Measurements from ENCODE around the gene CLDN4. TPM values are rescaled to one million over a fixed set of nuclear protein-coding genes. Genes with fewer than 3 reads are reported as not detected.

Gene CLDN4
- total RNA-seq, 1 experiment from 2014 or later = 0.28 TPM

DNA sequence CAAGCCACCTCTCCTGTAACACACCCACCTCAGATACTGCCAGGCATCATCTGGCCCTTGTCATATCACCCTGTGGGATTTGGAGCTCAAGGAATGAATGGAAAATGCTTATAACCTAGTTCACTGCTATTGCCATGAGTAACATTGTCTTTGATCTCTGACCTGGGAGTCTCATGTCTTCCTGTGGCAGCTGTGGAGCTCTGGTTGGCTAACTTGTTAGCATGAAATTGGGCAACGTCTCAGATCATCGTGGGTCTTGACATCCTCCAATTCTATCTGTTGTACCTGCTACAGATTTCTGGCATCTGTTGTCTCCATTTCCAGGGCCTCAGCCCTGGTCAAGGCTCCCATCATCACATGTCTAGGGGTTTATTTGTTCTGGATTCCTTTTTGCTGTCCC is 28.0 kb downstream of the CLDN4 start:
- ChIA-PET CTCF (interaction anchor here (1.0 to 1.1 kb wide), 2 partner anchors 168 to 252 kb away, joined by 3 to 4 read pairs; no protein-coding TSS in a partner anchor), POLR2A (interaction anchor here (1.0 kb wide), 1 partner anchor 124 kb away, joined by 3 read pairs; no protein-coding TSS in a partner anchor)
- no peak overlapping the region for H3K4me3 Mint-ChIP-seq (ENCODE audit: unreplicated experiment)
- no TSS peak for BruUV-seq (replicated peaks)
- no peak for DNase-seq (ENCODE audit: unreplicated experiment)
- H3K9me3 Mint-ChIP-seq (ENCODE audit: unreplicated experiment) = no peaks in the 10 kb centered on the region
- no peaks in the 10 kb centered on the region for H3K4me1 Mint-ChIP-seq (ENCODE audit: insufficient read depth, unreplicated experiment)
- intact Hi-C loops (cut with micrococcal nuclease) = loop anchor here (5.0 kb wide), 1 partner anchor 252 kb away; no protein-coding TSS in a partner anchor
- H3K27me3 Mint-ChIP-seq (ENCODE audit: insufficient read depth, unreplicated experiment) = peaks cover 12% of the 10 kb centered on the region
- no peak overlapping the region for H3K27ac Mint-ChIP-seq (ENCODE audit: low read depth, unreplicated experiment)
- TF ChIP-seq, protein P1, sequence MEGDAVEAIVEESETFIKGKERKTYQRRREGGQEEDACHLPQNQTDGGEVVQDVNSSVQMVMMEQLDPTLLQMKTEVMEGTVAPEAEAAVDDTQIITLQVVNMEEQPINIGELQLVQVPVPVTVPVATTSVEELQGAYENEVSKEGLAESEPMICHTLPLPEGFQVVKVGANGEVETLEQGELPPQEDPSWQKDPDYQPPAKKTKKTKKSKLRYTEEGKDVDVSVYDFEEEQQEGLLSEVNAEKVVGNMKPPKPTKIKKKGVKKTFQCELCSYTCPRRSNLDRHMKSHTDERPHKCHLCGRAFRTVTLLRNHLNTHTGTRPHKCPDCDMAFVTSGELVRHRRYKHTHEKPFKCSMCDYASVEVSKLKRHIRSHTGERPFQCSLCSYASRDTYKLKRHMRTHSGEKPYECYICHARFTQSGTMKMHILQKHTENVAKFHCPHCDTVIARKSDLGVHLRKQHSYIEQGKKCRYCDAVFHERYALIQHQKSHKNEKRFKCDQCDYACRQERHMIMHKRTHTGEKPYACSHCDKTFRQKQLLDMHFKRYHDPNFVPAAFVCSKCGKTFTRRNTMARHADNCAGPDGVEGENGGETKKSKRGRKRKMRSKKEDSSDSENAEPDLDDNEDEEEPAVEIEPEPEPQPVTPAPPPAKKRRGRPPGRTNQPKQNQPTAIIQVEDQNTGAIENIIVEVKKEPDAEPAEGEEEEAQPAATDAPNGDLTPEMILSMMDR (IDR thresholded peaks at IDR 0.05; ENCODE audit: unreplicated experiment) = no peak
- H3K36me3 Mint-ChIP-seq (ENCODE audit: insufficient read depth, unreplicated experiment) = no peaks in the 10 kb centered on the region

DNA sequence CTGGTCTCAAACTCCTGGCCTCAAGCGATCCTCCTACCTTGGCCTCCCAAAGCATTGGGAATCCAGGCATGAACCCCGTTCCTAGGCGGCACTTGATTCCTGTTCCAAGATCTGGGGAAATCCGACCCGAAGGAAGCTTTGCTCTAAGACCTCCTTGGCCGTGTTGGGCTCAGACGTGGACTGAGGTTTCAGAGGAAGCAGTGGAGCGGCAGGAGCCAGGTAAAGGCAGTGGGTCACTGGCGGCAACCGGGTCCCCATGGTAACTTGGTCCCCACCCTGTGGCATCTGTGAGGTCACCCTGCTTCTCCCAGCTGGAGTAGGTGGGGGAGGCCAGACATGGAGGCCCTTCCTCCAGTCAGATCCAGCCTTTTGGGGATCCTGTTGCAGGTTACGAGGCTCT is 30.1 kb downstream of the CLDN4 start, which contains the start of gene TMEM270:
Gene TMEM270 (plus strand): TSS at position 301 of the 400 bp plus-strand sequence. CDS start 36 bp downstream, at position 337.
- POLR2A ChIA-PET = no interaction called here
- no peak for DNase-seq (ENCODE audit: unreplicated experiment)
- no peaks in the 10 kb centered on the region for H3K4me1 Mint-ChIP-seq (ENCODE audit: insufficient read depth, unreplicated experiment)
- CTCF ChIA-PET = interaction anchor here (0.6 kb wide), 1 partner anchor 186 kb away, joined by 3 read pairs; no protein-coding TSS in a partner anchor
- no peak within 1 kb of the TSS for H3K27ac Mint-ChIP-seq (ENCODE audit: low read depth, unreplicated experiment)
- no peaks in the 10 kb centered on the region for H3K36me3 Mint-ChIP-seq (ENCODE audit: insufficient read depth, unreplicated experiment)
- no TSS peak for BruUV-seq (replicated peaks)
- H3K27me3 Mint-ChIP-seq (ENCODE audit: insufficient read depth, unreplicated experiment) = peaks cover 12% of the 10 kb centered on the region
- no peak within 1 kb of the TSS for H3K4me3 Mint-ChIP-seq (ENCODE audit: unreplicated experiment)
- H3K9me3 Mint-ChIP-seq (ENCODE audit: unreplicated experiment) = no peaks in the 10 kb centered on the region
- intact Hi-C loops (cut with micrococcal nuclease) = no loop called here
- TF ChIP-seq, protein P1 (IDR thresholded peaks at IDR 0.05; ENCODE audit: unreplicated experiment) = no peak

DNA sequence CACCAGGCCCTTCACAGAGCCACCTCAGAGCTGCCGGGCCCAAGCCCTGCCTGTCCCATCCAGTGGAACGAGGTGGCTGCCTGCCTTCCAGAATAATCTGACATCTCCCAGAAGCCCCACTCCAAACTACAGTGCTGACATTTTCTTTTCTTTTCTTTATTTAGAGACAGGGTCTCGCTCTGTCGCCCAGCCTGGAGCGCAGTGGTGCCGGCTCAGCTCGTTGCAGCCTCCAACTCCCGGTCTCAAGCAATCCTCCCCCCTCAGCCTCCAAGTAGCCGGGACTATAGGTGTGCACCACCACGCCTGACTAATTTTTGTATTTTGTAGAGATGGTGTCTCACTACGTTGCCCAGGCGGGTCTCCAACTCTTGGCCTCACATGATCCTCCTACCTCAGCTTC is 30.5 kb downstream of the CLDN4 start:
- ChIA-PET POLR2A (no interaction called here), CTCF (interaction anchor here (0.6 kb wide), 2 partner anchors 108 to 185 kb away, joined by 3 read pairs; no protein-coding TSS in a partner anchor)
- intact Hi-C loops (cut with micrococcal nuclease) = no loop called here
- TF ChIP-seq, protein P1 (IDR thresholded peaks at IDR 0.05; ENCODE audit: unreplicated experiment) = no peak
- H3K4me3 Mint-ChIP-seq (ENCODE audit: unreplicated experiment) = no peak overlapping the region
- no peak for DNase-seq (ENCODE audit: unreplicated experiment)
- no peaks in the 10 kb centered on the region for H3K4me1 Mint-ChIP-seq (ENCODE audit: insufficient read depth, unreplicated experiment)
- no peak overlapping the region for H3K27ac Mint-ChIP-seq (ENCODE audit: low read depth, unreplicated experiment)
- no peaks in the 10 kb centered on the region for H3K36me3 Mint-ChIP-seq (ENCODE audit: insufficient read depth, unreplicated experiment)
- no TSS peak for BruUV-seq (replicated peaks)
- H3K27me3 Mint-ChIP-seq (ENCODE audit: insufficient read depth, unreplicated experiment) = peaks cover 12% of the 10 kb centered on the region
- H3K9me3 Mint-ChIP-seq (ENCODE audit: unreplicated experiment) = no peaks in the 10 kb centered on the region

DNA sequence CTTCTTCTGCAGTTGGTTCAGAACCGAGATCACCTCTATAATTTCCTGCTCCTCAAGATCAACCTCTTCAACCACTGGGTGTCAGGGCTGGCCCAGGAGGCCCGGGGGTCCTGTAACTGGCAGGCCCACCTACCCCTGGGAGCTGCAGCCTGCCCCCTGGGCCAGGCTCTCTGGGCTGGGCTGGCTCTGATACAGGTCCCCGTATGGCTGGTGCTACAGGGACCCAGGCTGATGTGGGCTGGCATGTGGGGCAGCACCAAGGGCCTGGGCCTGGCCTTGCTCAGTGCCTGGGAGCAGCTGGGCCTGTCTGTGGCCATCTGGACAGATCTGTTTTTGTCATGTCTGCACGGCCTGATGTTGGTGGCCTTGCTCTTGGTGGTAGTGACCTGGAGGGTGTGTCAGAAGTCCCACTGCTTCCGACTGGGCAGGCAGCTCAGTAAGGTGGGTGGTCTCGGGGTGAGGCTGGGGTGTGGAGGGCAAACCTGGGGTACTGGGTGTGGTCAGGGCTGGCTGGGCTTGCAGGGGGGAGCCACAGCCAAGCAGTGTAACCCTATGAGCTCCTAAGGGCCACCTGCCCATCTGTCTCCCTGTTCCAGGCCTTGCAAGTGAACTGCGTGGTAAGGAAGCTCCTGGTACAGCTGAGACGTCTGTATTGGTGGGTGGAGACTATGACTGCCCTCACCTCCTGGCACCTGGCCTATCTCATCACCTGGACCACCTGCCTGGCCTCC is 34.4 kb downstream of the CLDN4 start:
- no peaks in the 10 kb centered on the region for H3K27me3 Mint-ChIP-seq (ENCODE audit: insufficient read depth, unreplicated experiment)
- H3K36me3 Mint-ChIP-seq (ENCODE audit: insufficient read depth, unreplicated experiment) = no peaks in the 10 kb centered on the region
- no peaks in the 10 kb centered on the region for H3K9me3 Mint-ChIP-seq (ENCODE audit: unreplicated experiment)
- TF ChIP-seq, protein P1 (IDR thresholded peaks at IDR 0.05; ENCODE audit: unreplicated experiment) = no peak
- H3K4me3 Mint-ChIP-seq (ENCODE audit: unreplicated experiment) = no peak overlapping the region
- no peaks in the 10 kb centered on the region for H3K4me1 Mint-ChIP-seq (ENCODE audit: insufficient read depth, unreplicated experiment)
- H3K27ac Mint-ChIP-seq (ENCODE audit: low read depth, unreplicated experiment) = no peak overlapping the region
- CTCF ChIA-PET = interaction anchor here (0.6 to 4.4 kb wide), 11 partner anchors 16 to 536 kb away, joined by 3 to 43 read pairs (median 4); no protein-coding TSS in a partner anchor
- no peak for DNase-seq (ENCODE audit: unreplicated experiment)
- intact Hi-C loops (cut with micrococcal nuclease) = no loop called here
- POLR2A ChIA-PET = interaction anchor here (0.6 kb wide), 2 partner anchors 164 to 308 kb away, joined by 3 read pairs; no protein-coding TSS in a partner anchor
- no TSS peak for BruUV-seq (replicated peaks)
